GM18861 (cell line): ENCODE results near the gene RABEP2.

Experiments used
- ATAC-seq: cut with Tn5 transposase; IDR thresholded peaks from one replicate; pipeline ENCODE4 v1.9.1; 2021; ENCODE audit not compliant: unreplicated experiment

The RABEP2 gene

DNA sequence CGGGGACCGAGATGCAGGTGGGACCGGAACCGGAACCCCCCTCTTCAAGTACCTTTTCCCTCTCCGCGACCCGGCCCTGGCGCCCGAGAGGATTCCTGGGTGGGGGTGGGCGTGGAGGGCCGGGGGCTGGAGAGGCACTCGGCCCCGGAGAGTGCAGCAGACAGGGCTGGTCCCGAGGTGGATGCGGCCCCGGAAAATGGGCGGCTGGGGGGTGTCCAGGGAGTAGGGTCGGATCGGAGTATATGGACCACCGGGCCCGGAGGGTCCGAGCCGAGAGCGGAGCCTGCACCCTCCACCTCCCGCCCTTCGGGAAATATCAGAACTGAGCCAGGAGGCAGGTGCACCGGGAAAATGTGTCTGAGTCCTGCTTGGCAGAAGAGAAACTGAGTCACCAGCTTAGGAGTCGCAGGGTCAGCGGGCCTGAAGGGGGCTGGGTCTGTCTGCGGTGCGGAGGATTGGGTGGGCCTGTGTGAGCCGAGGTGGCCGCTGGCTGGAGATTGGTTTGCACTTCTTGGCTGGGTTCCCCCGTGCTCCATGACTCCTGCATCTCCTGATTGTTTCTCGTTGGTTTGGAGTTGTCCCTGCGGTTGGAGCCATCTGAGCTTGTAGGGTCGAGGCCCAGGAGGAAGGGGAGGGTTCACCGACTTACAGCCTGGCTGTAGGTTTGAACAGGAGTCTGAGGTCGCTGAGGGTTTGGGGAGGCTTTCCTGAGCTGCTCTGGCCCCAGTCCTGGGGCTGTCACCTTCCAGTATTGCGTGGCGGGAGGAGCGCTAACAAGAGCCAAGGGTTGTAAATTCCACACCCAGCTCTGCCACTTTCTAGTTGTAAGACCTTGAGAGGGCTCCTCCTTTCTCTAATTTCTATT lies 60.9 kb downstream of the RABEP2 start:
- no peak for ATAC-seq

DNA sequence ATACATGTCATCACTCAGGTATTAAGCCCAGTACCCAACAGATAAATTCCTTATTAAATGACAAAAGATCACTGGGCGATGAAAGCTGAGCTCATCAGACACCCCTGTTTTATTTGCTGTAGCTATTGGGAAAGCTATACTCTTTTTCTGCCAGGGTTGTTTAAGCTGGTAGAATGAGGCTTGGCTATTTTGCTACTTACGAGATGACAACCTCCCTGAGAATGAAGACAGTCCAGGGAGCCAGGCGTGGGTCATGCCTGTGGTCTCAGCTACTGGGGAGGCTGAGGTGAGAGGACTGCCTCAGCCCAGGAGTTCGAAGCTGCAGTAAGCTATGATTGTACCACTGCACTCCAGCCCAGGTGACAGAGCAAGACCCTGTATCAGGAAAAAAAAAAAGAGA lies 65.7 kb downstream of the RABEP2 start:
- no peak for ATAC-seq

DNA sequence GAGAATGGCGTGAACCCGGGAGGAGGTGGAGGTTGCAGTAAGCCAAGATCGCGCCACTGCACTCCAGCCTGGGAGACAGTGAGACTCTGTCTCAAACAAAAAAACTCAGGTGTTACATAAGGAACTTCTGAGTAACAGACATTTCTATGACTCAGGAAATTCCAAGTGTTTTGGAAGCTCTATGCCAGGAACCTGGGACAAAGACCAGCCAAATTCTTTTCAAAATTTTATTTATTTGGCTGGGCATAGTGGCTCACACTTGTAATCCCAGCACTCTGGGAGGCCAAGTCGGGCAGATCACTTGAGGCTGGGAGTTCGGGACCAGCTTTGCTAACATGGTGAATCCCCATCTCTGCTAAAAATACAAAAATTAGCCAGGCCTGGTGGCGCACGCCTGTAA lies 66.6 kb downstream of the RABEP2 start:
- no peak for ATAC-seq
